Epithelial cell of esophagus (primary cell): Measurements from ENCODE around the gene ZRANB3.
"Not testable (repeated sequence)": the region's sequence is repeated elsewhere in the genome, so short reads cannot be mapped to it uniquely, and the experiment has no call there.

Experiments used
- DNase-seq: peaks from one replicate; pipeline ENCODE4 v3.0.0; 2010; ENCODE audit warnings: low read depth
- H3K4me3 ChIP-seq: 2 replicates; pipeline ENCODE4 v1.5.1; 2011; ENCODE audit warnings: mild to moderate bottlenecking, low read length, control low read depth
- CTCF ChIP-seq: IDR thresholded peaks from 2 replicates; pipeline ENCODE4 v1.5.1; 2011; ENCODE audit warnings: low read depth, mild to moderate bottlenecking, low read length, control low read depth, inconsistent platforms; ENCODE audit not compliant: insufficient read depth; ENCODE audit errors: missing control alignments

Gene ZRANB3

GRCh38 chr2:135552887-135553286 is 21.9 kb upstream of the ZRANB3 start:
- TF ChIP-seq CTCF, result no peak
- no peak for DNase-seq
- H3K4me3 ChIP-seq, result no peak overlapping the region

GRCh38 chr2:135551356-135551755 is 20.3 kb upstream of the ZRANB3 start:
- no peak for DNase-seq
- no peak overlapping the region for H3K4me3 ChIP-seq
- TF ChIP-seq CTCF, result no peak

GRCh38 chr2:135547311-135547710 is 16.3 kb upstream of the ZRANB3 start:
- TF ChIP-seq CTCF, result no peak
- no peak overlapping the region for H3K4me3 ChIP-seq
- no peak for DNase-seq

GRCh38 chr2:135546436-135546835 is 15.4 kb upstream of the ZRANB3 start:
- H3K4me3 ChIP-seq, result no peak overlapping the region
- TF ChIP-seq CTCF, result no peak
- no peak for DNase-seq

GRCh38 chr2:135533545-135533944 is 2.5 kb upstream of the ZRANB3 start:
- H3K4me3 ChIP-seq, DNase-seq: not testable (repeated sequence)

- H3K4me3 ChIP-seq, result peak overlapping the region; percentile 79
- DNase-seq, result no peak
- TF ChIP-seq CTCF, result no peak
Measured at GRCh38 chr2:135532581-135532980, 1.6 kb upstream of the ZRANB3 start.

- TF ChIP-seq CTCF, result no peak
- peak within 1 kb of the TSS; percentile 79 for H3K4me3 ChIP-seq
- DNase-seq, result peak; percentile 100
Measured at GRCh38 chr2:135531231-135532197, 496 bp upstream of the ZRANB3 start, which contains the start of gene R3HDM1. TSS of gene R3HDM1 (plus strand) at chr2:135531484. CDS start at chr2:135604846, 73,362 bp downstream.
